ENCODE measurements around the gene SEC14L3. TPM values are rescaled to one million over a fixed set of nuclear protein-coding genes. Genes with fewer than 3 reads are reported as not detected.

The SEC14L3 gene
- total and polyA plus RNA-seq, 2 of the 13 experiments (the other 11 are each of a cell fraction or from before 2014, with no cell fraction given) = not detected

GRCh38 chr22:30423959-30424533 lies 47.8 kb downstream of the SEC14L3 start (continued):
- TF ChIP-seq, protein P1, sequence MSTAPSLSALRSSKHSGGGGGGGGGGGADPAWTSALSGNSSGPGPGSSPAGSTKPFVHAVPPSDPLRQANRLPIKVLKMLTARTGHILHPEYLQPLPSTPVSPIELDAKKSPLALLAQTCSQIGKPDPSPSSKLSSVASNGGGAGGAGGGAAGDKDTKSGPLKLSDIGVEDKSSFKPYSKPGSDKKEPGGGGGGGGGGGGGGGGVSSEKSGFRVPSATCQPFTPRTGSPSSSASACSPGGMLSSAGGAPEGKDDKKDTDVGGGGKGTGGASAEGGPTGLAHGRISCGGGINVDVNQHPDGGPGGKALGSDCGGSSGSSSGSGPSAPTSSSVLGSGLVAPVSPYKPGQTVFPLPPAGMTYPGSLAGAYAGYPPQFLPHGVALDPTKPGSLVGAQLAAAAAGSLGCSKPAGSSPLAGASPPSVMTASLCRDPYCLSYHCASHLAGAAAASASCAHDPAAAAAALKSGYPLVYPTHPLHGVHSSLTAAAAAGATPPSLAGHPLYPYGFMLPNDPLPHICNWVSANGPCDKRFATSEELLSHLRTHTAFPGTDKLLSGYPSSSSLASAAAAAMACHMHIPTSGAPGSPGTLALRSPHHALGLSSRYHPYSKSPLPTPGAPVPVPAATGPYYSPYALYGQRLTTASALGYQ (CRISPR knock-in tag; IDR thresholded peaks at IDR 0.05) = no peak
- TF ChIP-seq, protein P2, sequence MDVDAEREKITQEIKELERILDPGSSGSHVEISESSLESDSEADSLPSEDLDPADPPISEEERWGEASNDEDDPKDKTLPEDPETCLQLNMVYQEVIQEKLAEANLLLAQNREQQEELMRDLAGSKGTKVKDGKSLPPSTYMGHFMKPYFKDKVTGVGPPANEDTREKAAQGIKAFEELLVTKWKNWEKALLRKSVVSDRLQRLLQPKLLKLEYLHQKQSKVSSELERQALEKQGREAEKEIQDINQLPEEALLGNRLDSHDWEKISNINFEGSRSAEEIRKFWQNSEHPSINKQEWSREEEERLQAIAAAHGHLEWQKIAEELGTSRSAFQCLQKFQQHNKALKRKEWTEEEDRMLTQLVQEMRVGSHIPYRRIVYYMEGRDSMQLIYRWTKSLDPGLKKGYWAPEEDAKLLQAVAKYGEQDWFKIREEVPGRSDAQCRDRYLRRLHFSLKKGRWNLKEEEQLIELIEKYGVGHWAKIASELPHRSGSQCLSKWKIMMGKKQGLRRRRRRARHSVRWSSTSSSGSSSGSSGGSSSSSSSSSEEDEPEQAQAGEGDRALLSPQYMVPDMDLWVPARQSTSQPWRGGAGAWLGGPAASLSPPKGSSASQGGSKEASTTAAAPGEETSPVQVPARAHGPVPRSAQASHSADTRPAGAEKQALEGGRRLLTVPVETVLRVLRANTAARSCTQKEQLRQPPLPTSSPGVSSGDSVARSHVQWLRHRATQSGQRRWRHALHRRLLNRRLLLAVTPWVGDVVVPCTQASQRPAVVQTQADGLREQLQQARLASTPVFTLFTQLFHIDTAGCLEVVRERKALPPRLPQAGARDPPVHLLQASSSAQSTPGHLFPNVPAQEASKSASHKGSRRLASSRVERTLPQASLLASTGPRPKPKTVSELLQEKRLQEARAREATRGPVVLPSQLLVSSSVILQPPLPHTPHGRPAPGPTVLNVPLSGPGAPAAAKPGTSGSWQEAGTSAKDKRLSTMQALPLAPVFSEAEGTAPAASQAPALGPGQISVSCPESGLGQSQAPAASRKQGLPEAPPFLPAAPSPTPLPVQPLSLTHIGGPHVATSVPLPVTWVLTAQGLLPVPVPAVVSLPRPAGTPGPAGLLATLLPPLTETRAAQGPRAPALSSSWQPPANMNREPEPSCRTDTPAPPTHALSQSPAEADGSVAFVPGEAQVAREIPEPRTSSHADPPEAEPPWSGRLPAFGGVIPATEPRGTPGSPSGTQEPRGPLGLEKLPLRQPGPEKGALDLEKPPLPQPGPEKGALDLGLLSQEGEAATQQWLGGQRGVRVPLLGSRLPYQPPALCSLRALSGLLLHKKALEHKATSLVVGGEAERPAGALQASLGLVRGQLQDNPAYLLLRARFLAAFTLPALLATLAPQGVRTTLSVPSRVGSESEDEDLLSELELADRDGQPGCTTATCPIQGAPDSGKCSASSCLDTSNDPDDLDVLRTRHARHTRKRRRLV (CRISPR knock-in tag; IDR thresholded peaks at IDR 0.05) = no peak
- TF ChIP-seq, protein P3, sequence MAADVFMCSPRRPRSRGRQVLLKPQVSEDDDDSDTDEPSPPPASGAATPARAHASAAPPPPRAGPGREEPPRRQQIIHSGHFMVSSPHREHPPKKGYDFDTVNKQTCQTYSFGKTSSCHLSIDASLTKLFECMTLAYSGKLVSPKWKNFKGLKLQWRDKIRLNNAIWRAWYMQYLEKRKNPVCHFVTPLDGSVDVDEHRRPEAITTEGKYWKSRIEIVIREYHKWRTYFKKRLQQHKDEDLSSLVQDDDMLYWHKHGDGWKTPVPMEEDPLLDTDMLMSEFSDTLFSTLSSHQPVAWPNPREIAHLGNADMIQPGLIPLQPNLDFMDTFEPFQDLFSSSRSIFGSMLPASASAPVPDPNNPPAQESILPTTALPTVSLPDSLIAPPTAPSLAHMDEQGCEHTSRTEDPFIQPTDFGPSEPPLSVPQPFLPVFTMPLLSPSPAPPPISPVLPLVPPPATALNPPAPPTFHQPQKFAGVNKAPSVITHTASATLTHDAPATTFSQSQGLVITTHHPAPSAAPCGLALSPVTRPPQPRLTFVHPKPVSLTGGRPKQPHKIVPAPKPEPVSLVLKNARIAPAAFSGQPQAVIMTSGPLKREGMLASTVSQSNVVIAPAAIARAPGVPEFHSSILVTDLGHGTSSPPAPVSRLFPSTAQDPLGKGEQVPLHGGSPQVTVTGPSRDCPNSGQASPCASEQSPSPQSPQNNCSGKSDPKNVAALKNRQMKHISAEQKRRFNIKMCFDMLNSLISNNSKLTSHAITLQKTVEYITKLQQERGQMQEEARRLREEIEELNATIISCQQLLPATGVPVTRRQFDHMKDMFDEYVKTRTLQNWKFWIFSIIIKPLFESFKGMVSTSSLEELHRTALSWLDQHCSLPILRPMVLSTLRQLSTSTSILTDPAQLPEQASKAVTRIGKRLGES (CRISPR knock-in tag; IDR thresholded peaks at IDR 0.05; ENCODE audit: borderline replicate concordance) = no peak
- TF ChIP-seq CCDC6 (CRISPR knock-in tag; IDR thresholded peaks at IDR 0.05) (0 out of 2 replicates have a peak, but pooled peaks have one; percentile 23), CENPX (CRISPR knock-in tag; IDR thresholded peaks at IDR 0.05) (no peak), AGO2 (optimal IDR thresholded peaks at IDR 0.05; ENCODE audit: low read depth, low read length) (peak; percentile 2), NR2F6 (IDR thresholded peaks at IDR 0.05) (peak; percentile 44; the same call in 1 of the 2 replicates), NR2F6 (CRISPR knock-in tag; IDR thresholded peaks at IDR 0.05) (peak; percentile 67; the same call in 1 of the 2 replicates), ZNF207 (IDR thresholded peaks at IDR 0.05; ENCODE audit: borderline replicate concordance) (no peak), MIXL1 (CRISPR knock-in tag; IDR thresholded peaks at IDR 0.05) (peak; percentile 73; the same call in 1 of the 2 replicates), GABPB1 (CRISPR knock-in tag; IDR thresholded peaks at IDR 0.05) (peak; percentile 84), TCF12 (IDR thresholded peaks at IDR 0.05) (no peak), TCF12 (CRISPR knock-in tag; IDR thresholded peaks at IDR 0.05) (no peak)
- TF ChIP-seq, protein P4, sequence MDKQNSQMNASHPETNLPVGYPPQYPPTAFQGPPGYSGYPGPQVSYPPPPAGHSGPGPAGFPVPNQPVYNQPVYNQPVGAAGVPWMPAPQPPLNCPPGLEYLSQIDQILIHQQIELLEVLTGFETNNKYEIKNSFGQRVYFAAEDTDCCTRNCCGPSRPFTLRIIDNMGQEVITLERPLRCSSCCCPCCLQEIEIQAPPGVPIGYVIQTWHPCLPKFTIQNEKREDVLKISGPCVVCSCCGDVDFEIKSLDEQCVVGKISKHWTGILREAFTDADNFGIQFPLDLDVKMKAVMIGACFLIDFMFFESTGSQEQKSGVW (CRISPR knock-in tag; IDR thresholded peaks at IDR 0.05; ENCODE audit: borderline replicate concordance) = no peak; the same call in 1 of the 2 replicates
- TF ChIP-seq, protein P5, sequence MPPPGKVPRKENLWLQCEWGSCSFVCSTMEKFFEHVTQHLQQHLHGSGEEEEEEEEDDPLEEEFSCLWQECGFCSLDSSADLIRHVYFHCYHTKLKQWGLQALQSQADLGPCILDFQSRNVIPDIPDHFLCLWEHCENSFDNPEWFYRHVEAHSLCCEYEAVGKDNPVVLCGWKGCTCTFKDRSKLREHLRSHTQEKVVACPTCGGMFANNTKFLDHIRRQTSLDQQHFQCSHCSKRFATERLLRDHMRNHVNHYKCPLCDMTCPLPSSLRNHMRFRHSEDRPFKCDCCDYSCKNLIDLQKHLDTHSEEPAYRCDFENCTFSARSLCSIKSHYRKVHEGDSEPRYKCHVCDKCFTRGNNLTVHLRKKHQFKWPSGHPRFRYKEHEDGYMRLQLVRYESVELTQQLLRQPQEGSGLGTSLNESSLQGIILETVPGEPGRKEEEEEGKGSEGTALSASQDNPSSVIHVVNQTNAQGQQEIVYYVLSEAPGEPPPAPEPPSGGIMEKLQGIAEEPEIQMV (CRISPR knock-in tag; IDR thresholded peaks at IDR 0.05; ENCODE audit: low read depth) = no peak

Data from HepG2 (cell line).